Thymus (tissue), 14 donors: ENCODE measurements around the gene MASP1. TPM values are rescaled to one million over a fixed set of nuclear protein-coding genes. Genes with fewer than 3 reads are reported as not detected.

ENCODE experiments used
- DNase-seq, 9 donors: peaks; one replicate each; pipeline ENCODE4 v3.0.0-alpha.2; 2013; ENCODE audit warnings: low spot score in 9 of 9, low read depth in 6 of 9, missing footprints in 1 of 9
- H3K27ac ChIP-seq, 2 donors: one replicate each; pipeline ENCODE4 v1.5.1; 2013; ENCODE audit warnings: control low read depth in 1 of 2, low read depth in 1 of 2, low read length in 1 of 2, mild to moderate bottlenecking in 1 of 2, moderate library complexity in 1 of 2
- H3K27me3 ChIP-seq, 2 donors: one replicate each; pipeline ENCODE4 v1.5.1; 2013; ENCODE audit warnings: low read length in 1 of 2; ENCODE audit not compliant: control insufficient read depth in 2 of 2, insufficient read depth in 1 of 2
- H3K36me3 ChIP-seq, 2 donors: one replicate each; pipeline ENCODE4 v1.5.1; 2013; ENCODE audit warnings: low read length in 1 of 2, mild to moderate bottlenecking in 1 of 2, moderate library complexity in 1 of 2; ENCODE audit not compliant: control insufficient read depth in 2 of 2, insufficient read depth in 2 of 2
- H3K4me1 ChIP-seq, 2 donors: one replicate each; pipeline ENCODE4 v1.5.1; 2013; ENCODE audit warnings: low read length in 2 of 2; ENCODE audit not compliant: control insufficient read depth in 2 of 2, insufficient read depth in 2 of 2
- H3K4me3 ChIP-seq, 2 donors: one replicate each; pipeline ENCODE4 v1.5.1; 2013; ENCODE audit warnings: low read length in 2 of 2, control low read depth in 1 of 2, mild to moderate bottlenecking in 1 of 2
- H3K9me3 ChIP-seq, 2 donors: one replicate each; pipeline ENCODE4 v1.5.1; 2013; ENCODE audit warnings: low read length in 1 of 2, mild to moderate bottlenecking in 1 of 2; ENCODE audit not compliant: control insufficient read depth in 2 of 2, insufficient read depth in 1 of 2
- WGBS: extraction: QIAGEN DNeasy Blood & Tissue Kit; methylation state at CpG from one replicate; pipeline ENCODE4 v1.1.7; 2013; 5-methylcytosine and 5-hydroxymethylcytosine counted together
- long read RNA-seq, 10 donors: transcript quantifications; one replicate each; lab custom pipeline, GENCODE V29; 2026
- polyA plus RNA-seq: library from polyadenylated mRNA; stranded (reverse); fragments of 200-250 nt; gene quantifications from one replicate; pipeline ENCODE4 v1.2.3, GENCODE V29; 2013
- total RNA-seq: library from RNA; stranded (reverse); fragments of 120-200 nt; gene quantifications from one replicate; pipeline ENCODE4 v1.2.4, GENCODE V29; 2013
- donor health status: healthy.

MASP1 gene
- total RNA-seq, result 0.14 TPM
- 0.18 TPM for polyA plus RNA-seq
- long read RNA-seq, donor 1, result 0 reads
- long read RNA-seq, donor 2, result 0 reads
- long read RNA-seq, donor 3, result 0 reads
- long read RNA-seq, donor 4, result 0 reads
- long read RNA-seq, donor 5, result 0 reads
- long read RNA-seq, donor 6, result 0 reads
- long read RNA-seq, donor 7, result 0 reads
- long read RNA-seq, donor 8, result 0 reads
- long read RNA-seq, donor 9, result 0 reads
- long read RNA-seq, donor 10, result 0 reads

DNA sequence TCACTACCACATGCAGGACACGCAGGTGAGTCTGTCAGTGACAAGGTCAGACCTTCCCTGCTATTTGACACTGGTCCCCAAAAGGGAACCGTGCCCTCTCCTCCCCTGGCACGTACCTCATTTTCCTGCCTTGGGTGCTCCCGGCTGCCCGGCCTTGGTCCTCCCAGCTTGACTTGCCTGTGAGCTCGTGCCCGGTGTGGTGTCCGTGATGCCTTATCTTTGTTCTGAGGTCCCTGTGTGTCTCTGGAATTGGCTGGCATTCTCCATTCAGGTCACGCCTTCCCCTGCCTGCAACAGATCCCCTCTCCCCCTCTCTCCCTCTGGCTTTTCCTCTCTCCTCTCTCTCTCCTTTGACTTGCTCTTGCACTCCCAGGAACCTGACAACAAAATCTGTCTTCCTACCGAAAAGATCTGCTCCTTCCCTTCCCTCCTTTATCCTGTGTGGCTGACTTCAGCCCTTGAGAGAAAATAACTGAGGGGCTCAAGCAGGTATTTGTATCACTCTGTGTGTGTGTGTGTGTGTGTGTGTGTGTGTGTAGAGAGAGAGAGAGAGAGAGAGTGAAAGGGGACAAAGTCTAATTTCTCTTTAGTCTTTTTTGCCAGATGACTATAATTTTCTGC is at the start of gene MASP1:
Gene MASP1, minus strand, starts transcription at position 226 of the 621 bp plus-strand sequence. Its CDS starts 105 bp downstream, at position 121.
- Histone ChIP-seq H3K27me3 (peaks cover 0 to 23% of the 10 kb centered on the region in 2 donors), H3K27ac (no peak within 1 kb of the TSS)
- WGBS, result 69% methylated on average over 10 of the region's 10 CpGs

GRCh38 chr3:187340578-187340977 is 49.0 kb upstream of the MASP1 start:
- 89% methylated on average over 1 of the region's 1 CpG for WGBS
- no peaks in the 10 kb centered on the region for H3K36me3 ChIP-seq
- no peak for DNase-seq
- peaks cover 0 to 3% of the 10 kb centered on the region in 2 donors for H3K27me3 ChIP-seq
- H3K4me1 ChIP-seq, result no peaks in the 10 kb centered on the region
- H3K4me3 ChIP-seq, result no peak overlapping the region
- H3K27ac ChIP-seq, result no peak overlapping the region
- no peaks in the 10 kb centered on the region for H3K9me3 ChIP-seq

More for the DNA sequence above, at the start of gene MASP1:
- DNase-seq, result no peak
- Histone ChIP-seq H3K4me1 (no peaks in the 10 kb centered on the region), H3K36me3 (no peaks in the 10 kb centered on the region), H3K9me3 (no peaks in the 10 kb centered on the region), H3K4me3 (no peak within 1 kb of the TSS)

- H3K4me3 ChIP-seq, result no peak overlapping the region
- no peaks in the 10 kb centered on the region for H3K36me3 ChIP-seq
- H3K4me1 ChIP-seq, result no peaks in the 10 kb centered on the region
- H3K27me3 ChIP-seq, result no peaks in the 10 kb centered on the region
- DNase-seq, result no peak
- H3K9me3 ChIP-seq, result no peaks in the 10 kb centered on the region
- H3K27ac ChIP-seq, result no peak overlapping the region
- 78% methylated on average over 3 of the region's 3 CpGs for WGBS
Observed at GRCh38 chr3:187336322-187336721, 44.8 kb upstream of the MASP1 start.

DNA sequence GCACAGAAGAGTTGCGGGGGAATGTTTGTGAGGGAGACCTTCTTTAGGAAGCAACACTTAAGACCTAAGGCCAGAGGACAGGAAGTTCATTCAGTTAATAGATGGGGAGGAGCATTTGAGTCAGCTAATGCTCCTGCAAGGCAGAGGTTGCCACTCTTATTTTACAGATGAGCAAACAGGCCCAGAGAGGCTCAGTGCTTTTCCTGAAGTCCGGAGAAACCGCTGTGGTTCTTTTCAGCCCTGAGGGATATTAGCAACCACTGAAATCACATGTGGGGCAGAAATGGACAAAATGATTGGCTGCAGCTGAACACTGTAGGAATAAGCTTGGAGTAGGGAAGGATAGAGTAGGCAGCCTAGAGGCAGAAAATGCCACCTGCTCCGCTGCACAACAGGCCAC is 43.4 kb upstream of the MASP1 start:
- Histone ChIP-seq H3K4me3 (no peak overlapping the region), H3K4me1 (no peaks in the 10 kb centered on the region), H3K9me3 (no peaks in the 10 kb centered on the region), H3K36me3 (no peaks in the 10 kb centered on the region), H3K27me3 (no peaks in the 10 kb centered on the region), H3K27ac (no peak overlapping the region)
- WGBS, result 96% methylated on average over 4 of the region's 4 CpGs
- no peak for DNase-seq

- peaks cover 0 to 8% of the 10 kb centered on the region in 2 donors for H3K27me3 ChIP-seq
- WGBS, result 95% methylated on average over 3 of the region's 3 CpGs
- H3K9me3 ChIP-seq, result no peaks in the 10 kb centered on the region
- no peak overlapping the region for H3K27ac ChIP-seq
- H3K4me1 ChIP-seq, result no peaks in the 10 kb centered on the region
- H3K4me3 ChIP-seq, result no peak overlapping the region
- H3K36me3 ChIP-seq, result no peaks in the 10 kb centered on the region
- DNase-seq, result no peak
Observed at GRCh38 chr3:187328691-187329090, 37.2 kb upstream of the MASP1 start.

DNA sequence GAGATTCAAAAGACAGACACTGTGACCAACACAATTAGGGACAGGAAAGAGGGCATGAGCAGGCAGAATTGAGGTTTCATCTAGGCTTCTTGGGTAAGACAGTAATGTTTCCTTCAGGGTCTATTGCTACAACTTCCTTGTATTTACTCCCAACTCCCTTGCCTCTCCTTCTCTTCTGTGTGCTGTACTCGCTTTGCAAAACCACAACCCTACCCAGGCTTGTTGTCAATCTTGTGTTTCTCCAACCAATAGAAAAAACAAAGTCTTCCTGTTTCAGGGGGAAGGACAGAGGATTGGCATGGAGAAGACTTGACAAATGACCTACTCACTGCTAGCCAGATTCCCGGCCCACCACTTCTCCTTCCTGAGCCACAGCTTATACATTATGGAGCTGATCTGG is 36.3 kb upstream of the MASP1 start:
- 66% methylated on average over 2 of the region's 2 CpGs for WGBS
- no peaks in the 10 kb centered on the region for H3K36me3 ChIP-seq
- no peak overlapping the region for H3K4me3 ChIP-seq
- no peaks in the 10 kb centered on the region for H3K9me3 ChIP-seq
- DNase-seq, result no peak
- no peak overlapping the region for H3K27ac ChIP-seq
- no peaks in the 10 kb centered on the region for H3K4me1 ChIP-seq
- H3K27me3 ChIP-seq, result peaks cover 0 to 8% of the 10 kb centered on the region in 2 donors

DNA sequence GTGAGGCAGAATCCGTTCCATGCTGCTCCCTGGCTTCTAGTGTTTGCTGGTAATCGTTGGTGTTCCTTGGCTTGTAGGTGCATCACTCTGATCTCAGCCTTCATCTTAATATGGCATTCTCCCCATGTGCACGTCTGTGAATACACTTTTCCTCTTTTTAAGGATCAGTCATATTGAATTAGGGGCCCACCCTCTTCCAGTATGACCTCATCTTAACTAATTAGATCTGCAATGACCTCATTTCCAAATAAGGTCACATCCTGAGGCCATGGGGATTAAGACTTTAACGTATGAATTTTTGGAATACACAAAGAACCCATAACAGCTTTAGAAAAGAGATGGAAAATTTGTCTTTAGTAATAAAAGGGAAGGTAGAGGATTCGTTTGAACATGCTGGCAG is 34.1 kb upstream of the MASP1 start:
- no peaks in the 10 kb centered on the region for H3K9me3 ChIP-seq
- H3K4me3 ChIP-seq, result no peak overlapping the region
- no peaks in the 10 kb centered on the region for H3K4me1 ChIP-seq
- no peak overlapping the region for H3K27ac ChIP-seq
- H3K36me3 ChIP-seq, result no peaks in the 10 kb centered on the region
- H3K27me3 ChIP-seq, result peaks cover 0 to 8% of the 10 kb centered on the region in 2 donors
- DNase-seq, result no peak
- 88% methylated on average over 5 of the region's 5 CpGs for WGBS

DNA sequence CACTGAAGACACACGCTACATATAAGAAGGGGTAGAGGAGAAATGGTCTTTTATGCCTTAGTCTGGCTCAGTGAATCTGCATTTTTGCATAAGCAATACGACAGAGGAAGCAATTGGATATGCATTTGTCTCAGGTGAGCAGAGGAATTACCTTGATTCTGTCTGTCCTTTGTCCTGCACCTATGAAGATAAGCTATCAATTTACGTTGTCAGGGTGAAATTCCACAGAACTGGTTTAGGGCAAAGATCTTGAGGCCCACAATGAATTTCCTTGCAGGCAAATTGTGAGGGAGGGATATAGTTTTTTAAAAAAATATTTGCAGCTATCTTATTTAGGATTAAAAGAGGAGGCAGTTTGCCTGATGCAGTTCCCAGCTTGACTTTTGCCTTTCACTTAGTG is 31.6 kb upstream of the MASP1 start:
- Histone ChIP-seq H3K9me3 (no peaks in the 10 kb centered on the region), H3K4me1 (no peaks in the 10 kb centered on the region), H3K4me3 (no peak overlapping the region), H3K27ac (no peak overlapping the region), H3K27me3 (peaks cover 0 to 17% of the 10 kb centered on the region in 2 donors), H3K36me3 (no peaks in the 10 kb centered on the region)
- WGBS, result 73% methylated on average over 3 of the region's 3 CpGs
- no peak for DNase-seq

- Histone ChIP-seq H3K4me1 (no peaks in the 10 kb centered on the region), H3K27ac (no peak overlapping the region), H3K36me3 (no peaks in the 10 kb centered on the region), H3K4me3 (no peak overlapping the region), H3K27me3 (peaks cover 0 to 13% of the 10 kb centered on the region in 2 donors), H3K9me3 (no peaks in the 10 kb centered on the region)
- DNase-seq, result no peak
- WGBS, result 83% methylated on average over 7 of the region's 7 CpGs
Observed at GRCh38 chr3:187322291-187322690, 30.8 kb upstream of the MASP1 start.
